ENCODE data around the gene KIF1C. TPM values are rescaled to one million over a fixed set of nuclear protein-coding genes. Genes with fewer than 3 reads are reported as not detected.
A peak's percentile ranks its signal among the peaks of the same experiment; 100 is the strongest.
"Not testable (repeated sequence)": the region's sequence is repeated elsewhere in the genome, so short reads cannot be mapped to it uniquely, and the experiment has no call there.

The KIF1C gene
- total RNA-seq, 2 donors from 2014 or later: 113 to 152 TPM

- ATAC-seq (ENCODE audit: insufficient number of reproducible peaks, low FRiP score, low read depth): no peak
Observed at GRCh38 chr17:5027916-5028315, 30.2 kb downstream of the KIF1C start.

GRCh38 chr17:5030168-5030567, 32.4 kb downstream of the KIF1C start:
- not testable (repeated sequence) for ATAC-seq (ENCODE audit: insufficient number of reproducible peaks, low FRiP score, low read depth); H3K27me3 ChIP-seq (replicated peaks; ENCODE audit: insufficient read depth); H3K36me3 ChIP-seq; H3K27ac ChIP-seq; H3K9me3 ChIP-seq; DNase-seq (ENCODE audit: low spot score); H3K4me1 ChIP-seq (ENCODE audit: control insufficient read depth in 1 of 2, low read depth in 2 of 2); H3K4me3 ChIP-seq

More at GRCh38 chr17:5027916-5028315, 30.2 kb downstream of the KIF1C start:
- DNase-seq (ENCODE audit: low spot score): no peak
- no peaks in the 10 kb centered on the region for H3K4me1 ChIP-seq (ENCODE audit: control insufficient read depth in 1 of 2, low read depth in 2 of 2)
- H3K27me3 ChIP-seq (replicated peaks; ENCODE audit: insufficient read depth): no peaks in the 10 kb centered on the region
- peaks cover 11% of the 10 kb centered on the region for H3K36me3 ChIP-seq
- H3K9me3 ChIP-seq: no peaks in the 10 kb centered on the region
- TF ChIP-seq CTCF (IDR thresholded peaks at IDR 0.05): no peak
- H3K4me3 ChIP-seq: no peak overlapping the region
- H3K27ac ChIP-seq: no peak overlapping the region

GRCh38 chr17:5031365-5032082, 33.8 kb downstream of the KIF1C start:
- no peaks in the 10 kb centered on the region for H3K4me1 ChIP-seq (ENCODE audit: control insufficient read depth in 1 of 2, low read depth in 2 of 2)
- no peaks in the 10 kb centered on the region for H3K9me3 ChIP-seq
- no peak for ATAC-seq (ENCODE audit: insufficient number of reproducible peaks, low FRiP score, low read depth)
- peak; percentile 51 for DNase-seq (ENCODE audit: low spot score)
- no peaks in the 10 kb centered on the region for H3K36me3 ChIP-seq
- peak; percentile 85 for TF ChIP-seq CTCF (IDR thresholded peaks at IDR 0.05)
- H3K27ac ChIP-seq: no peak overlapping the region
- peak overlapping the region; percentile 72 for H3K4me3 ChIP-seq
- H3K27me3 ChIP-seq (replicated peaks; ENCODE audit: insufficient read depth): no peaks in the 10 kb centered on the region

GRCh38 chr17:5032865-5033264, 35.1 kb downstream of the KIF1C start:
- no peaks in the 10 kb centered on the region for H3K36me3 ChIP-seq
- no peak for ATAC-seq (ENCODE audit: insufficient number of reproducible peaks, low FRiP score, low read depth)

GRCh38 chr17:5033352-5034015, 35.7 kb downstream of the KIF1C start:
- no peak for ATAC-seq (ENCODE audit: insufficient number of reproducible peaks, low FRiP score, low read depth)

More at GRCh38 chr17:5032865-5033264, 35.1 kb downstream of the KIF1C start:
- DNase-seq (ENCODE audit: low spot score): no peak
- H3K9me3 ChIP-seq: no peaks in the 10 kb centered on the region
- H3K4me1 ChIP-seq (ENCODE audit: control insufficient read depth in 1 of 2, low read depth in 2 of 2): no peaks in the 10 kb centered on the region
- no peak overlapping the region for H3K4me3 ChIP-seq
- H3K27me3 ChIP-seq (replicated peaks; ENCODE audit: insufficient read depth): no peaks in the 10 kb centered on the region
- no peak for TF ChIP-seq CTCF (IDR thresholded peaks at IDR 0.05)
- no peak overlapping the region for H3K27ac ChIP-seq

More at GRCh38 chr17:5033352-5034015, 35.7 kb downstream of the KIF1C start:
- H3K4me3 ChIP-seq: no peak overlapping the region
- H3K27ac ChIP-seq: no peak overlapping the region
- H3K27me3 ChIP-seq (replicated peaks; ENCODE audit: insufficient read depth): no peaks in the 10 kb centered on the region
- no peak for DNase-seq (ENCODE audit: low spot score)
- no peaks in the 10 kb centered on the region for H3K9me3 ChIP-seq
- no peaks in the 10 kb centered on the region for H3K36me3 ChIP-seq
- TF ChIP-seq CTCF (IDR thresholded peaks at IDR 0.05): no peak
- no peaks in the 10 kb centered on the region for H3K4me1 ChIP-seq (ENCODE audit: control insufficient read depth in 1 of 2, low read depth in 2 of 2)

Measured in thoracic aorta (tissue), 2 donors.